Embryonic facial prominence (tissue), 1 donor: ENCODE data around the gene PDGFA.
A peak's percentile ranks its signal among the peaks of the same experiment; 100 is the strongest.

Experiments used
- DNase-seq: peaks from one replicate; pipeline ENCODE4 v3.0.0-alpha.2; 2016; ENCODE audit errors: extremely low spot score

Gene PDGFA

GRCh38 chr7:461453-462172 lies 58.0 kb downstream of the PDGFA start:
- DNase-seq = no peak

- DNase-seq = no peak
Measured at GRCh38 chr7:461117-461452, 58.6 kb downstream of the PDGFA start.

GRCh38 chr7:460374-461116 lies 59.1 kb downstream of the PDGFA start:
- DNase-seq = no peak

- no peak for DNase-seq
Measured at GRCh38 chr7:459584-460373, 59.9 kb downstream of the PDGFA start.

- no peak for DNase-seq
Measured at GRCh38 chr7:458511-459245, 61.0 kb downstream of the PDGFA start.

- no peak for DNase-seq
Measured at GRCh38 chr7:457814-458510, 61.7 kb downstream of the PDGFA start.

GRCh38 chr7:455110-455928 lies 64.3 kb downstream of the PDGFA start:
- no peak for DNase-seq

- DNase-seq = no peak
Measured at GRCh38 chr7:454356-455109, 65.1 kb downstream of the PDGFA start.

- DNase-seq = no peak
Measured at GRCh38 chr7:453597-454306, 65.9 kb downstream of the PDGFA start.

GRCh38 chr7:452791-453455 lies 66.7 kb downstream of the PDGFA start:
- DNase-seq = no peak

GRCh38 chr7:452226-452751 lies 67.4 kb downstream of the PDGFA start:
- peak; percentile 42 for DNase-seq

GRCh38 chr7:451255-452225 lies 68.1 kb downstream of the PDGFA start:
- DNase-seq = no peak

- DNase-seq = no peak
Measured at GRCh38 chr7:450741-451140, 68.9 kb downstream of the PDGFA start.

GRCh38 chr7:450036-450435 lies 69.6 kb downstream of the PDGFA start:
- DNase-seq = no peak

GRCh38 chr7:449324-450019 lies 70.2 kb downstream of the PDGFA start:
- no peak for DNase-seq

GRCh38 chr7:447523-447922 lies 72.1 kb downstream of the PDGFA start:
- DNase-seq = no peak
